ENCODE data around the gene CALCOCO1. TPM values are rescaled to one million over a fixed set of nuclear protein-coding genes. Genes with fewer than 3 reads are reported as not detected.

The CALCOCO1 gene
- total RNA-seq, 1 experiment from 2014 or later, result 27.0 TPM

DNA sequence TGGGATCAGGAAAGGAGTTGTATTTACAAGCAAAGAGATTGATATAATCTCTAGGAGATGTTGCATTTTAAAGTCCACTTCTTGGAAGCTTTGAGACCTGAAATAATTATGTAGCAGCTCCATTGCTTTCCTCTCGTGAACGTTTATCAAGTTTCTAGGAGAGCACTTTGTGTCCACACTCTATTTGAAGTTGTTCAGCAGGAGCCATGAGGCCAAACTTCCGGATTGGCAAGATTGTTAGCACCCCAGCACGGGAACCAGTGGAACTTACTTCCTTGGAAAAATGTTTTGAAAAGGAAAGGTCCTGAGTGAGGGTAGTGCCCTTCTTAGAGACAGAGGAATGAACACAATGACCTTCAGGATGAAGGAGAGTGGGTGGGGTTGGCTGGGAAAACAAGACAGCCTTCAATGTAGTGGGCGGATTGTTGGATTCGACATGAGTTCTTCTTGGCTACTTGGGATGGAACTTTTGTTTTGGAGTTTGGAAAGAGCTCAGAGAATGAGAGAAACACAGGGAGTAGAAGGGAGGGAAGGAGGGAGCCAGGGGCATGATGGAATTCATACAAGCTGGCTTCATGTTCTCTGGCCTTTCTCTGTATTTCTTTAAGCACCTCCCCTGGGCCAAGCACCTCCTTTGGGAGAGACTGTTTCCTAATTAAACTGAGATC, 48.4 kb upstream of the CALCOCO1 start (continued):
- TF ChIP-seq, protein P1, sequence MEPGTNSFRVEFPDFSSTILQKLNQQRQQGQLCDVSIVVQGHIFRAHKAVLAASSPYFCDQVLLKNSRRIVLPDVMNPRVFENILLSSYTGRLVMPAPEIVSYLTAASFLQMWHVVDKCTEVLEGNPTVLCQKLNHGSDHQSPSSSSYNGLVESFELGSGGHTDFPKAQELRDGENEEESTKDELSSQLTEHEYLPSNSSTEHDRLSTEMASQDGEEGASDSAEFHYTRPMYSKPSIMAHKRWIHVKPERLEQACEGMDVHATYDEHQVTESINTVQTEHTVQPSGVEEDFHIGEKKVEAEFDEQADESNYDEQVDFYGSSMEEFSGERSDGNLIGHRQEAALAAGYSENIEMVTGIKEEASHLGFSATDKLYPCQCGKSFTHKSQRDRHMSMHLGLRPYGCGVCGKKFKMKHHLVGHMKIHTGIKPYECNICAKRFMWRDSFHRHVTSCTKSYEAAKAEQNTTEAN (CRISPR knock-in tag; IDR thresholded peaks at IDR 0.05), result no peak
- TF ChIP-seq NFE2L1 (CRISPR knock-in tag; IDR thresholded peaks at IDR 0.05) (no peak), USF2 (CRISPR knock-in tag; IDR thresholded peaks at IDR 0.05) (no peak), JAZF1 (CRISPR knock-in tag; IDR thresholded peaks at IDR 0.05) (no peak), SMAD4 (CRISPR knock-in tag; IDR thresholded peaks at IDR 0.05) (no peak), TEAD4 (CRISPR knock-in tag; IDR thresholded peaks at IDR 0.05) (no peak)
- TF ChIP-seq, protein P2, sequence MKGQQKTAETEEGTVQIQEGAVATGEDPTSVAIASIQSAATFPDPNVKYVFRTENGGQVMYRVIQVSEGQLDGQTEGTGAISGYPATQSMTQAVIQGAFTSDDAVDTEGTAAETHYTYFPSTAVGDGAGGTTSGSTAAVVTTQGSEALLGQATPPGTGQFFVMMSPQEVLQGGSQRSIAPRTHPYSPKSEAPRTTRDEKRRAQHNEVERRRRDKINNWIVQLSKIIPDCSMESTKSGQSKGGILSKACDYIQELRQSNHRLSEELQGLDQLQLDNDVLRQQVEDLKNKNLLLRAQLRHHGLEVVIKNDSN (CRISPR knock-in tag; IDR thresholded peaks at IDR 0.05), result no peak
- TF ChIP-seq, protein P3, sequence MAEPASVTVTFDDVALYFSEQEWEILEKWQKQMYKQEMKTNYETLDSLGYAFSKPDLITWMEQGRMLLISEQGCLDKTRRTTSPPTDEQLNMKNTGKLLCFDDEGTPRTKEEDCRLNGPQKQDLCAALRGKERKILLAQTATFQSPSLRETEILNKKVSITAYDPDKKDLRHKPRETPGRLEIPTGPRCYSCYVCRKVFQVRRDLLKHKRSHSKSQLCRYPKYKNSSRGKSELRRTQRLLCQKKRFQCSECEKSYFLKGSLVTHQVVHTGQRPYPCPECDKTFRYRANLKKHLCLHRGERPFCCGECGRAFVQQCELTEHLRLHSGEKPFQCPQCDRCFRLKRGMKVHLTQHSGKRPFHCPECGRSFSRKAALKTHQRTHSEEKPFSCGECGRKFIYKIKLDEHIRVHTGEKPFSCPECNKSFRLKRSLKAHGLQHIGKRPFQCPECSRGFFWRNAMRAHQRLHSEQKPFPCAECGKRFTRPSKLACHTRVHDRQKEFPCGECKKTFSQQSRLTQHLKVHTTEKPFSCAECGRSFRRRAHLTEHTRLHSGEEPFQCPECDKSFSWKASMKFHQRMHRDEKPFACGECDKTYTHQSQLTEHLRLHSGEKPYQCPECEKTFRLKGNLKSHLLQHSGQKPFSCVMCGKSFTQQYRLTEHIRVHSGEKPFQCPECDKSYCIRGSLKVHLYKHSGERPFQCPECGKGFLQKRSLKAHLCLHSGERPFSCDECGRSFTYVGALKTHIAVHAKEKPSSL (CRISPR knock-in tag; conservative IDR thresholded peaks at IDR 0.05), result no peak

- DNase-seq (ENCODE audit: low spot score) (no peak), ATAC-seq (no peak)
- Mint-ChIP-seq H3K4me3 (no peak overlapping the region), H3K27me3 (ENCODE audit: low read depth) (peaks cover 30% of the 10 kb centered on the region), H3K36me3 (no peaks in the 10 kb centered on the region), H3K27ac (no peak overlapping the region), H3K4me1 (no peaks in the 10 kb centered on the region), H3K9me3 (no peaks in the 10 kb centered on the region)
- ChIA-PET CTCF (interaction anchor here (1.6 to 2.1 kb wide), 2 partner anchors 12 to 183 kb away, joined by 3 to 9 read pairs; no protein-coding TSS in a partner anchor), POLR2A (no interaction called here)
- TF ChIP-seq MAX (CRISPR knock-in tag; IDR thresholded peaks at IDR 0.05), result no peak
- TF ChIP-seq PREB (CRISPR knock-in tag; IDR thresholded peaks at IDR 0.05; ENCODE audit: borderline replicate concordance), result no peak
- TF ChIP-seq, protein P4, sequence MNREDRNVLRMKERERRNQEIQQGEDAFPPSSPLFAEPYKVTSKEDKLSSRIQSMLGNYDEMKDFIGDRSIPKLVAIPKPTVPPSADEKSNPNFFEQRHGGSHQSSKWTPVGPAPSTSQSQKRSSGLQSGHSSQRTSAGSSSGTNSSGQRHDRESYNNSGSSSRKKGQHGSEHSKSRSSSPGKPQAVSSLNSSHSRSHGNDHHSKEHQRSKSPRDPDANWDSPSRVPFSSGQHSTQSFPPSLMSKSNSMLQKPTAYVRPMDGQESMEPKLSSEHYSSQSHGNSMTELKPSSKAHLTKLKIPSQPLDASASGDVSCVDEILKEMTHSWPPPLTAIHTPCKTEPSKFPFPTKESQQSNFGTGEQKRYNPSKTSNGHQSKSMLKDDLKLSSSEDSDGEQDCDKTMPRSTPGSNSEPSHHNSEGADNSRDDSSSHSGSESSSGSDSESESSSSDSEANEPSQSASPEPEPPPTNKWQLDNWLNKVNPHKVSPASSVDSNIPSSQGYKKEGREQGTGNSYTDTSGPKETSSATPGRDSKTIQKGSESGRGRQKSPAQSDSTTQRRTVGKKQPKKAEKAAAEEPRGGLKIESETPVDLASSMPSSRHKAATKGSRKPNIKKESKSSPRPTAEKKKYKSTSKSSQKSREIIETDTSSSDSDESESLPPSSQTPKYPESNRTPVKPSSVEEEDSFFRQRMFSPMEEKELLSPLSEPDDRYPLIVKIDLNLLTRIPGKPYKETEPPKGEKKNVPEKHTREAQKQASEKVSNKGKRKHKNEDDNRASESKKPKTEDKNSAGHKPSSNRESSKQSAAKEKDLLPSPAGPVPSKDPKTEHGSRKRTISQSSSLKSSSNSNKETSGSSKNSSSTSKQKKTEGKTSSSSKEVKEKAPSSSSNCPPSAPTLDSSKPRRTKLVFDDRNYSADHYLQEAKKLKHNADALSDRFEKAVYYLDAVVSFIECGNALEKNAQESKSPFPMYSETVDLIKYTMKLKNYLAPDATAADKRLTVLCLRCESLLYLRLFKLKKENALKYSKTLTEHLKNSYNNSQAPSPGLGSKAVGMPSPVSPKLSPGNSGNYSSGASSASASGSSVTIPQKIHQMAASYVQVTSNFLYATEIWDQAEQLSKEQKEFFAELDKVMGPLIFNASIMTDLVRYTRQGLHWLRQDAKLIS (CRISPR knock-in tag; IDR thresholded peaks at IDR 0.05; ENCODE audit: borderline replicate concordance), result no peak
- TF ChIP-seq, protein P5, sequence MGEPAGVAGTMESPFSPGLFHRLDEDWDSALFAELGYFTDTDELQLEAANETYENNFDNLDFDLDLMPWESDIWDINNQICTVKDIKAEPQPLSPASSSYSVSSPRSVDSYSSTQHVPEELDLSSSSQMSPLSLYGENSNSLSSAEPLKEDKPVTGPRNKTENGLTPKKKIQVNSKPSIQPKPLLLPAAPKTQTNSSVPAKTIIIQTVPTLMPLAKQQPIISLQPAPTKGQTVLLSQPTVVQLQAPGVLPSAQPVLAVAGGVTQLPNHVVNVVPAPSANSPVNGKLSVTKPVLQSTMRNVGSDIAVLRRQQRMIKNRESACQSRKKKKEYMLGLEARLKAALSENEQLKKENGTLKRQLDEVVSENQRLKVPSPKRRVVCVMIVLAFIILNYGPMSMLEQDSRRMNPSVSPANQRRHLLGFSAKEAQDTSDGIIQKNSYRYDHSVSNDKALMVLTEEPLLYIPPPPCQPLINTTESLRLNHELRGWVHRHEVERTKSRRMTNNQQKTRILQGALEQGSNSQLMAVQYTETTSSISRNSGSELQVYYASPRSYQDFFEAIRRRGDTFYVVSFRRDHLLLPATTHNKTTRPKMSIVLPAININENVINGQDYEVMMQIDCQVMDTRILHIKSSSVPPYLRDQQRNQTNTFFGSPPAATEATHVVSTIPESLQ (CRISPR knock-in tag; IDR thresholded peaks at IDR 0.05), result no peak
- no peak for TF ChIP-seq GTF2I (CRISPR knock-in tag; conservative IDR thresholded peaks at IDR 0.05)
- no peak for TF ChIP-seq ZNF512 (CRISPR knock-in tag; IDR thresholded peaks at IDR 0.05; ENCODE audit: borderline replicate concordance)
- no peak for TF ChIP-seq ZNF416 (CRISPR knock-in tag; IDR thresholded peaks at IDR 0.05)
- TF ChIP-seq TEAD1 (CRISPR knock-in tag; IDR thresholded peaks at IDR 0.05), result no peak
- TF ChIP-seq HMGA2 (CRISPR knock-in tag; IDR thresholded peaks at IDR 0.05), result no peak
- no peak for TF ChIP-seq ZNF671 (CRISPR knock-in tag; IDR thresholded peaks at IDR 0.05)
- TF ChIP-seq ZBTB21 (CRISPR knock-in tag; IDR thresholded peaks at IDR 0.05; ENCODE audit: borderline replicate concordance), result no peak
- TF ChIP-seq ATF2 (CRISPR knock-in tag; IDR thresholded peaks at IDR 0.05; ENCODE audit: borderline replicate concordance, low read depth), result no peak
Measured at GRCh38 chr12:53770281-53770680, 43.0 kb upstream of the CALCOCO1 start.

Measured in WTC11 (cell line).